ENCODE results near the gene AVPR2. TPM values are rescaled to one million over a fixed set of nuclear protein-coding genes. Genes with fewer than 3 reads are reported as not detected.

The AVPR2 gene
- total and polyA plus RNA-seq, 9 of the 15 experiments (the other 6 are each of a cell fraction or from before 2014, with no cell fraction given) = not detected

GRCh38 chrX:153900831-153901752 lies 3.4 kb upstream of the AVPR2 start (continued):
- TF ChIP-seq, protein P1, sequence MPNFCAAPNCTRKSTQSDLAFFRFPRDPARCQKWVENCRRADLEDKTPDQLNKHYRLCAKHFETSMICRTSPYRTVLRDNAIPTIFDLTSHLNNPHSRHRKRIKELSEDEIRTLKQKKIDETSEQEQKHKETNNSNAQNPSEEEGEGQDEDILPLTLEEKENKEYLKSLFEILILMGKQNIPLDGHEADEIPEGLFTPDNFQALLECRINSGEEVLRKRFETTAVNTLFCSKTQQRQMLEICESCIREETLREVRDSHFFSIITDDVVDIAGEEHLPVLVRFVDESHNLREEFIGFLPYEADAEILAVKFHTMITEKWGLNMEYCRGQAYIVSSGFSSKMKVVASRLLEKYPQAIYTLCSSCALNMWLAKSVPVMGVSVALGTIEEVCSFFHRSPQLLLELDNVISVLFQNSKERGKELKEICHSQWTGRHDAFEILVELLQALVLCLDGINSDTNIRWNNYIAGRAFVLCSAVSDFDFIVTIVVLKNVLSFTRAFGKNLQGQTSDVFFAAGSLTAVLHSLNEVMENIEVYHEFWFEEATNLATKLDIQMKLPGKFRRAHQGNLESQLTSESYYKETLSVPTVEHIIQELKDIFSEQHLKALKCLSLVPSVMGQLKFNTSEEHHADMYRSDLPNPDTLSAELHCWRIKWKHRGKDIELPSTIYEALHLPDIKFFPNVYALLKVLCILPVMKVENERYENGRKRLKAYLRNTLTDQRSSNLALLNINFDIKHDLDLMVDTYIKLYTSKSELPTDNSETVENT (CRISPR knock-in tag; IDR thresholded peaks at IDR 0.05) = no peak
- TF ChIP-seq, protein P2, sequence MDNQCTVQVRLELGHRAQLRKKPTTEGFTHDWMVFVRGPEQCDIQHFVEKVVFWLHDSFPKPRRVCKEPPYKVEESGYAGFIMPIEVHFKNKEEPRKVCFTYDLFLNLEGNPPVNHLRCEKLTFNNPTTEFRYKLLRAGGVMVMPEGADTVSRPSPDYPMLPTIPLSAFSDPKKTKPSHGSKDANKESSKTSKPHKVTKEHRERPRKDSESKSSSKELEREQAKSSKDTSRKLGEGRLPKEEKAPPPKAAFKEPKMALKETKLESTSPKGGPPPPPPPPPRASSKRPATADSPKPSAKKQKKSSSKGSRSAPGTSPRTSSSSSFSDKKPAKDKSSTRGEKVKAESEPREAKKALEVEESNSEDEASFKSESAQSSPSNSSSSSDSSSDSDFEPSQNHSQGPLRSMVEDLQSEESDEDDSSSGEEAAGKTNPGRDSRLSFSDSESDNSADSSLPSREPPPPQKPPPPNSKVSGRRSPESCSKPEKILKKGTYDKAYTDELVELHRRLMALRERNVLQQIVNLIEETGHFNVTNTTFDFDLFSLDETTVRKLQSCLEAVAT (IDR thresholded peaks at IDR 0.05) = peak in 1 of 2 experiments; percentile 63; a peak in 1 of 4 replicates
- 0 out of 2 replicates have a peak, but pooled peaks have one; percentile 27 for TF ChIP-seq ZBTB5 (IDR thresholded peaks at IDR 0.05)
- TF ChIP-seq NRF1 (conservative IDR thresholded peaks at IDR 0.05 in 1 of 2, IDR thresholded peaks at IDR 0.05 in 1 of 2) = peak; percentile 39 to 42; a peak in 2 of 4 replicates
- TF ChIP-seq HMGN3 (IDR thresholded peaks at IDR 0.05; ENCODE audit: borderline replicate concordance, extremely low read depth, insufficient read length, low read depth, low read length) = no peak
- TF ChIP-seq FOS (IDR thresholded peaks at IDR 0.05; ENCODE audit: extremely low read depth, insufficient read length) = no peak
- no peak for TF ChIP-seq SNRNP70 (optimal IDR thresholded peaks at IDR 0.05; ENCODE audit: low read depth, low read length)
- TF ChIP-seq ZBTB33 (CRISPR knock-in tag; IDR thresholded peaks at IDR 0.05) = no peak
- TF ChIP-seq DPF2 (IDR thresholded peaks at IDR 0.05) = 0 out of 2 replicates have a peak, but pooled peaks have one; percentile 21
- no peak for TF ChIP-seq E2F8 (IDR thresholded peaks at IDR 0.05; ENCODE audit: low read depth, partially characterized antibody)
- no peak for TF ChIP-seq ZNF75A (CRISPR knock-in tag; IDR thresholded peaks at IDR 0.05)
- no peak for TF ChIP-seq HOXB6 (CRISPR knock-in tag; IDR thresholded peaks at IDR 0.05; ENCODE audit: borderline replicate concordance)
- peak; percentile 90 for TF ChIP-seq HBP1 (CRISPR knock-in tag; IDR thresholded peaks at IDR 0.05)

Measured in K562 (cell line).